BE2C (cell line): ENCODE measurements around the gene RNF144A.

Source experiments
- DNase-seq: peaks from one replicate; pipeline ENCODE4 v3.0.0-alpha.2; 2020
- H3K27me3 ChIP-seq: fragments of 250-450 bp; sonication (Bioruptor Pico); 2 replicates; pipeline ENCODE4 v1.5.1; 2020; ENCODE audit warnings: mild to moderate bottlenecking
- H3K36me3 ChIP-seq: fragments of 250-450 bp; sonication (Bioruptor Pico); 2 replicates; pipeline ENCODE4 v1.5.1; 2020; ENCODE audit warnings: mild to moderate bottlenecking
- H3K4me1 ChIP-seq: fragments of 250-450 bp; sonication (Bioruptor Pico); 2 replicates; pipeline ENCODE4 v1.5.1; 2020
- H3K4me3 ChIP-seq: 2 replicates; pipeline ENCODE4 v1.5.1; 2011; ENCODE audit warnings: low read depth, low read length
- H3K9me3 ChIP-seq: fragments of 250-450 bp; sonication (Bioruptor Pico); 2 replicates; pipeline ENCODE4 v1.5.1; 2020
- CTCF ChIP-seq: IDR thresholded peaks from 2 replicates; pipeline ENCODE4 v1.5.1; 2012; ENCODE audit warnings: mild to moderate bottlenecking, low read depth, low read length

Gene RNF144A

GRCh38 chr2:6951046-6951445 is 33.8 kb downstream of the RNF144A start:
- Histone ChIP-seq H3K36me3 (peaks cover 3% of the 10 kb centered on the region; the same call in 1 of the 2 replicates), H3K4me3 (no peak overlapping the region), H3K27me3 (no peaks in the 10 kb centered on the region), H3K9me3 (no peaks in the 10 kb centered on the region), H3K4me1 (peaks cover 12% of the 10 kb centered on the region; the same call in 1 of the 2 replicates)
- TF ChIP-seq CTCF = no peak
- DNase-seq = no peak

GRCh38 chr2:6952101-6952500 is 34.9 kb downstream of the RNF144A start:
- TF ChIP-seq CTCF = no peak
- Histone ChIP-seq H3K4me1 (peaks cover 22% of the 10 kb centered on the region), H3K9me3 (no peaks in the 10 kb centered on the region), H3K4me3 (no peak overlapping the region), H3K27me3 (no peaks in the 10 kb centered on the region), H3K36me3 (peaks cover 3% of the 10 kb centered on the region; the same call in 1 of the 2 replicates)
- no peak for DNase-seq

- Histone ChIP-seq H3K4me3 (no peak overlapping the region), H3K9me3 (no peaks in the 10 kb centered on the region), H3K4me1 (peaks cover 30% of the 10 kb centered on the region), H3K27me3 (no peaks in the 10 kb centered on the region), H3K36me3 (no peaks in the 10 kb centered on the region)
- no peak for DNase-seq
- TF ChIP-seq CTCF = no peak
These were observed 37.4 kb downstream of the RNF144A start for GRCh38 chr2:6954586-6954985.

- Histone ChIP-seq H3K9me3 (no peaks in the 10 kb centered on the region), H3K4me1 (peaks cover 30% of the 10 kb centered on the region)
- DNase-seq = no peak
These were observed 38.4 kb downstream of the RNF144A start for GRCh38 chr2:6955511-6956136.

GRCh38 chr2:6956566-6956965 is 39.4 kb downstream of the RNF144A start:
- Histone ChIP-seq H3K4me1 (peaks cover 30% of the 10 kb centered on the region), H3K36me3 (no peaks in the 10 kb centered on the region; the same call in 1 of the 2 replicates), H3K9me3 (no peaks in the 10 kb centered on the region), H3K4me3 (no peak overlapping the region), H3K27me3 (no peaks in the 10 kb centered on the region)
- DNase-seq = no peak
- TF ChIP-seq CTCF = no peak

More at GRCh38 chr2:6955511-6956136, 38.4 kb downstream of the RNF144A start:
- H3K36me3 ChIP-seq = no peaks in the 10 kb centered on the region
- H3K4me3 ChIP-seq = no peak overlapping the region
- no peak for TF ChIP-seq CTCF
- H3K27me3 ChIP-seq = no peaks in the 10 kb centered on the region

- Histone ChIP-seq H3K4me1 (peaks cover 30% of the 10 kb centered on the region), H3K36me3 (no peaks in the 10 kb centered on the region; the same call in 1 of the 2 replicates), H3K27me3 (no peaks in the 10 kb centered on the region), H3K9me3 (no peaks in the 10 kb centered on the region), H3K4me3 (no peak overlapping the region)
- no peak for DNase-seq
- TF ChIP-seq CTCF = no peak
These were observed 40.0 kb downstream of the RNF144A start for GRCh38 chr2:6957031-6957714.
